ENCODE measurements around the gene HSF4.

The HSF4 gene

GRCh38 chr16:67212766-67213165 lies 48.2 kb downstream of the HSF4 start:
- no peak for TF ChIP-seq CTCF (IDR thresholded peaks at IDR 0.05; ENCODE audit: low read depth, low read length)
- DNase-seq (ENCODE audit: low read depth in 2 of 2) = no peak

GRCh38 chr16:67213197-67214019 lies 48.9 kb downstream of the HSF4 start:
- no peak for DNase-seq (ENCODE audit: low read depth in 2 of 2)
- TF ChIP-seq CTCF (IDR thresholded peaks at IDR 0.05; ENCODE audit: low read depth, low read length) = no peak
- H3K4me3 ChIP-seq (replicated peaks in 1 of 2; ENCODE audit: low read depth in 2 of 2, low read length in 2 of 2) = no peak overlapping the region

More at GRCh38 chr16:67212766-67213165, 48.2 kb downstream of the HSF4 start:
- no peak overlapping the region for H3K4me3 ChIP-seq (replicated peaks in 1 of 2; ENCODE audit: low read depth in 2 of 2, low read length in 2 of 2)

DNA sequence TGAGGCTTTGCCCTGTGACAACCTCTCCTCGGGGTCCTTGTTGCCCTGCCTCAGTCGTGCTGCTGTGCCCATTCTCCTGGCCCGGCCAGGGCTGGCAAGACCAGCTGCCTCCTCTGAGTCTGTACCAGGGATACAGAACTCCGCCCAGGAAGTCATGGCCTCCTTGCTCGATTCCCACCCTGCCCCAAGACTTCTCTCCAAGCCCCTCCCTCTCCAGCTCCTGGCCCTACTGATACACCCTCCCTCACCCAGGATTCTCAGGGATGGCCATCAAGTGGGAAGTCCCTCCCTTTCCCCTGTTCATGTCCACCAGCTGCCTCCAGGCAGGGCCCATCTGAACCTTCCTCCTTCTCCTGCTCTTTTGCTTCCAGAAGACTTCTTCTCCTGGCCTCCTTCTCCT lies 51.2 kb downstream of the HSF4 start:
- no peak for DNase-seq (ENCODE audit: low read depth in 2 of 2)
- no peak for TF ChIP-seq CTCF (IDR thresholded peaks at IDR 0.05; ENCODE audit: low read depth, low read length)
- no peak overlapping the region for H3K4me3 ChIP-seq (replicated peaks in 1 of 2; ENCODE audit: low read depth in 2 of 2, low read length in 2 of 2)

DNA sequence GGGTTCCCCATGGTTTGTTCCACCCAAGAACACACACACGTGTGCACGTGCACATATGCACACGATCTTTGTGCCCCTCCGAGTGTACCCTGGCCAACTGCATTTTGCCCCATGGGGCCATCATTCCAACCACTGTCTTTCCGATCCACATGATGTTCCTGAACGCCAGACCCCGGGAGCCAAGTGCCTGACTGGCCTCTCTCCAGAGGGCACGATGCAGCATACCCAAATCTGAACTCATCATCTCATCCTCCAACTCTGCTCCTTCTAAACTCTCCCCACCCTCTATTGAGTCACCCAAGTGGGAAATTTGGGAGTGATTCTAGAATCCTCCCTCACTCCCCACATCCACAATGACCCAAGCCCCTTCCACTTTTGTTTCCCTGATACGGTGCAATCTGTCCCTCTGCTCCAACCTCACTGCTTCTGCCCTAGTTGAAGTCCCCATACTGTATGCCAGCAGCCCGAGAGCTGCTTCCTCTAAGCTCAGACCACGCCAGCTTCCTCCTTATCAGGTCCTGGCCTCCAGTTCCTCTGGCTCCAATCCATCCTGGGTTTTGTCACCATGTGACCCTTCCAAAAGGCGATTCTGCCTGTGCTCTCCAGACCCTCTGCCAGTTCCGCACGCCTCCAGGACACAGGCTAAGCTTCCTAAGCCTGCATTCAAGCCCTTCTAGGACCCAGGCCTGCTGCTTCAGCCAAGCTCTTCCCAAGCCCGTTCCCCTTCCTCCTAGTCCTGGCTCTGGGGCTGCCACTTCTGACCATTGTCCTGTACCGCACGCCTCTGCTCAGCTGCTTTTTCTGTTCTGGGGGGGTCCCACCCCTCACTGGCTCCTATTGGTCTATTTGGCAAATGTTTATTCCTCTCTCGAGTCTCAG lies 52.3 kb downstream of the HSF4 start:
- peak in 1 of 2 donors; percentile 41 for DNase-seq (ENCODE audit: low read depth in 2 of 2)

More for the DNA sequence above, 52.3 kb downstream of the HSF4 start:
- no peak overlapping the region for H3K4me3 ChIP-seq (replicated peaks in 1 of 2; ENCODE audit: low read depth in 2 of 2, low read length in 2 of 2)
- no peak for TF ChIP-seq CTCF (IDR thresholded peaks at IDR 0.05; ENCODE audit: low read depth, low read length)
